Left lung (tissue), 10 donors: ENCODE results near the gene TSEN2. TPM values are rescaled to one million over a fixed set of nuclear protein-coding genes. Genes with fewer than 3 reads are reported as not detected.

Experiments used
- ATAC-seq: fragments of 200-7000 bp; cut with Tn5 transposase; one replicate; pipeline ENCODE4 v1.9.1; 2020; ENCODE audit warnings: moderate library complexity
- DNase-seq, 4 donors: peaks; one replicate each; pipeline ENCODE4 v3.0.0-alpha.2; 2013 to 2020
- H3K27ac ChIP-seq, 2 donors: fragments of 200-600 bp; sonication (generic) in 1 of 2; one replicate each; pipeline versions ENCODE4 v1.5.0 to v1.8.0; 2020 to 2021
- H3K27me3 ChIP-seq, 2 donors: fragments of 200-600 bp; sonication (generic) in 1 of 2; one replicate each; pipeline versions ENCODE4 v1.5.0 to v1.8.0; 2020 to 2021
- H3K36me3 ChIP-seq, 2 donors: fragments of 200-600 bp; sonication (generic) in 1 of 2; one replicate each; pipeline versions ENCODE4 v1.5.0 to v1.8.0; 2020 to 2021
- H3K4me1 ChIP-seq, 2 donors: fragments of 200-600 bp; one replicate each; pipeline ENCODE4 v1.8.0; 2021
- H3K4me3 ChIP-seq, 2 donors: fragments of 200-600 bp; sonication (generic) in 1 of 2; one replicate each; pipeline versions ENCODE4 v1.5.0 to v1.8.0; 2020 to 2021; ENCODE audit warnings: mild to moderate bottlenecking in 1 of 2
- H3K9me3 ChIP-seq, 2 donors: fragments of 200-600 bp; sonication (generic) in 1 of 2; one replicate each; pipeline versions ENCODE4 v1.5.0 to v1.8.0; 2020 to 2021
- CTCF ChIP-seq, 2 donors: fragments of 200-600 bp; sonication (generic) in 1 of 2; IDR thresholded peaks; one replicate each; pipeline versions ENCODE4 v1.5.0 to v1.8.0; 2021; ENCODE audit warnings: antibody characterized with exemption in 2 of 2
- intact Hi-C, 2 donors: fragments of 100-400 bp; cut with DNase I; formaldehyde crosslinking; loops; one replicate each; pipeline versions ENCODE4 v1.11.2 to v1.14.2; 2022
- polyA plus RNA-seq, 6 donors: library from polyadenylated mRNA; unstranded; fragments of 120-200 nt; gene quantifications; one replicate each; pipeline ENCODE4 v1.2.1, GENCODE V29; 2013; ENCODE audit not compliant: insufficient read length in 6 of 6
- total RNA-seq, 2 donors: library from RNA; stranded (reverse); fragmentation: NEBNext Ultra II Directional; extraction: Animal tissue kit (Norgen Biotek cat#: 25700); gene quantifications; one replicate each; pipeline ENCODE4 v1.2.1, GENCODE V29; 2021
- donor health status: DM: no; HTN: yes; CAD: no.
- donor health status: DM: no; HTN: no; CAD: no.

Gene TSEN2
- total and polyA plus RNA-seq, 8 donors = 8.1 to 29.1 (median 22.3) TPM

GRCh38 chr3:12479919-12480427, 4.3 kb upstream of the TSEN2 start:
- Histone ChIP-seq H3K9me3 (no peaks in the 10 kb centered on the region), H3K4me1 (peaks cover 5 to 29% of the 10 kb centered on the region in 2 donors), H3K36me3 (no peaks in the 10 kb centered on the region), H3K27ac (no peak overlapping the region), H3K4me3 (no peak overlapping the region), H3K27me3 (no peaks in the 10 kb centered on the region)
- peak; percentile 64 to 77 for TF ChIP-seq CTCF (IDR thresholded peaks at IDR 0.05)
- intact Hi-C loops = loop anchor here in 1 of 2 donors (5.0 kb wide), 1 partner anchor 343 kb away; no protein-coding TSS in a partner anchor
- DNase-seq = peak in 2 of 4 donors; percentile 34 to 56
- ATAC-seq = peak; percentile 47

GRCh38 chr3:12483410-12483809, 870 bp upstream of the TSEN2 start:
- DNase-seq (no peak), ATAC-seq (no peak)
- Histone ChIP-seq H3K36me3 (no peaks in the 10 kb centered on the region), H3K27ac (peak overlapping the region in 1 of 2 donors; percentile 81), H3K4me3 (peak overlapping the region; percentile 71 to 85), H3K27me3 (no peaks in the 10 kb centered on the region), H3K4me1 (peaks cover 10 to 40% of the 10 kb centered on the region in 2 donors), H3K9me3 (no peaks in the 10 kb centered on the region)
- no peak for TF ChIP-seq CTCF (IDR thresholded peaks at IDR 0.05)
- intact Hi-C loops = no loop called here

GRCh38 chr3:12483872-12484197, 445 bp upstream of the TSEN2 start:
- Histone ChIP-seq H3K36me3 (no peaks in the 10 kb centered on the region), H3K27me3 (no peaks in the 10 kb centered on the region), H3K9me3 (no peaks in the 10 kb centered on the region), H3K4me1 (peaks cover 10 to 40% of the 10 kb centered on the region in 2 donors), H3K4me3 (peak overlapping the region; percentile 71 to 85), H3K27ac (peak overlapping the region; percentile 60 to 81)
- DNase-seq (no peak), ATAC-seq (no peak)
- no peak for TF ChIP-seq CTCF (IDR thresholded peaks at IDR 0.05)
- intact Hi-C loops = no loop called here

- H3K4me3 ChIP-seq = peak overlapping the region; percentile 71 to 85
- H3K27me3 ChIP-seq = no peaks in the 10 kb centered on the region
- H3K9me3 ChIP-seq = no peaks in the 10 kb centered on the region
- DNase-seq (no peak), ATAC-seq (no peak)
- no peak for TF ChIP-seq CTCF (IDR thresholded peaks at IDR 0.05)
- H3K36me3 ChIP-seq = peaks cover 0 to 5% of the 10 kb centered on the region in 2 donors
- H3K27ac ChIP-seq = peak overlapping the region; percentile 34 to 81
- intact Hi-C loops = no loop called here
- H3K4me1 ChIP-seq = peaks cover 10 to 32% of the 10 kb centered on the region in 2 donors
Measured at GRCh38 chr3:12484983-12485327, 675 bp downstream of the TSEN2 start.

- no peak for TF ChIP-seq CTCF (IDR thresholded peaks at IDR 0.05)
- Histone ChIP-seq H3K27me3 (no peaks in the 10 kb centered on the region), H3K4me1 (peaks cover 10 to 30% of the 10 kb centered on the region in 2 donors), H3K4me3 (peak overlapping the region in 1 of 2 donors; percentile 85), H3K27ac (no peak overlapping the region), H3K36me3 (peaks cover 0 to 14% of the 10 kb centered on the region in 2 donors), H3K9me3 (no peaks in the 10 kb centered on the region)
- intact Hi-C loops = no loop called here
- DNase-seq (no peak), ATAC-seq (no peak)
Measured at GRCh38 chr3:12486001-12486400, 1.7 kb downstream of the TSEN2 start.
